CD4-positive, alpha-beta T cell (primary cell): ENCODE data around the gene OXSR1. TPM values are rescaled to one million over a fixed set of nuclear protein-coding genes. Genes with fewer than 3 reads are reported as not detected.

Experiments used
- ATAC-seq: fragments of 200-7000 bp; cut with Tn5 transposase; one replicate; pipeline ENCODE4 v1.10.0; 2022; ENCODE audit warnings: mild to moderate bottlenecking; ENCODE audit not compliant: poor library complexity
- CTCF ChIA-PET: fragments of 350-600 bp; sonication (Branson Sonifier 250); formaldehyde crosslinking; loops from one replicate; lab custom pipeline; 2021; ENCODE audit warnings: antibody characterized with exemption, inconsistent platforms; lab: Charles Lee
- POLR2A ChIA-PET: fragments of 350-600 bp; sonication (Branson Sonifier 250); formaldehyde crosslinking; loops from one replicate; lab custom pipeline; 2021; ENCODE audit warnings: antibody characterized with exemption, inconsistent platforms; lab: Charles Lee
- DNase-seq, 14 experiments: peaks; one replicate each; pipeline ENCODE4 v3.0.0-alpha.2; 2013 to 2020; ENCODE audit warnings: mixed read lengths in 2 of 14
- H3K27ac ChIP-seq, 2 donors: one replicate each; pipeline versions ENCODE4 v1.5.1 to v1.7.0; 2013; ENCODE audit warnings: low read length in 2 of 2, low read depth in 1 of 2, mild to moderate bottlenecking in 1 of 2
- H3K27me3 ChIP-seq, 2 experiments: 1 replicate in 1 of 2; 2 replicates in 1 of 2; pipeline versions ENCODE4 v1.6.1 to v1.7.0; 2013; ENCODE audit warnings: low read length in 2 of 2, control low read depth in 1 of 2, mild to moderate bottlenecking in 1 of 2, moderate library complexity in 1 of 2; ENCODE audit not compliant: insufficient read depth in 2 of 2, control insufficient read depth in 1 of 2
- H3K36me3 ChIP-seq: one replicate; pipeline ENCODE4 v1.6.1; 2013; ENCODE audit warnings: low read length, control low read depth; ENCODE audit not compliant: insufficient read depth
- H3K4me1 ChIP-seq: one replicate; pipeline ENCODE4 v1.6.1; 2013; ENCODE audit warnings: low read length, control low read depth; ENCODE audit not compliant: insufficient read depth
- H3K4me3 ChIP-seq: one replicate; pipeline ENCODE4 v1.5.1; 2013; ENCODE audit warnings: mild to moderate bottlenecking, low read length, moderate library complexity
- H3K9me3 ChIP-seq, 2 experiments: 1 replicate in 1 of 2; 2 replicates in 1 of 2; pipeline versions ENCODE4 v1.6.1 to v1.7.0; 2013; ENCODE audit warnings: low read length in 2 of 2, mild to moderate bottlenecking in 2 of 2, control low read depth in 1 of 2, moderate library complexity in 1 of 2; ENCODE audit not compliant: control insufficient read depth in 1 of 2, insufficient read depth in 1 of 2
- H3K27ac Mint-ChIP-seq: one replicate; pipeline ENCODE4 v1.8.0; 2020; ENCODE audit warnings: mixed read lengths
- H3K27me3 Mint-ChIP-seq: one replicate; pipeline ENCODE4 v1.8.0; 2021; ENCODE audit warnings: mixed read lengths
- H3K36me3 Mint-ChIP-seq: one replicate; pipeline ENCODE4 v1.8.0; 2021; ENCODE audit warnings: low read depth, mixed read lengths
- H3K4me1 Mint-ChIP-seq: one replicate; pipeline ENCODE4 v1.8.0; 2021; ENCODE audit warnings: low read depth, mixed read lengths
- H3K4me3 Mint-ChIP-seq: one replicate; pipeline ENCODE4 v1.8.0; 2020; ENCODE audit warnings: mild to moderate bottlenecking, mixed read lengths
- H3K9me3 Mint-ChIP-seq: one replicate; pipeline ENCODE4 v1.8.0; 2020; ENCODE audit warnings: mixed read lengths
- CTCF ChIP-seq: fragments of 200-600 bp; IDR thresholded peaks from one replicate; pipeline ENCODE4 v1.8.0; 2022; ENCODE audit warnings: antibody characterized with exemption, mild to moderate bottlenecking
- intact Hi-C, 2 experiments: fragments of 100-400 bp; cut with DNase I in 1 of 2; cut with micrococcal nuclease in 1 of 2; formaldehyde crosslinking; loops; one replicate each; pipeline versions ENCODE4 v1.15.1 to v1.9.0; 2023 to 2025; cut with DNase I, micrococcal nuclease
- total RNA-seq, 174 experiments: library from RNA in 2 of 174; stranded (reverse) in 2 of 174; gene quantifications; one replicate each; pipeline ENCODE4 v1.2.3 and lab custom pipeline; 2021 to 2026

OXSR1 gene
- total RNA-seq, 2 experiments from 2014 or later: 28.3 to 30.3 TPM

GRCh38 chr3:38141173-38141951 lies 24.0 kb upstream of the OXSR1 start:
- no peak for ATAC-seq
- CTCF ChIA-PET: no interaction called here
- Histone ChIP-seq H3K4me1 (peaks cover 39% of the 10 kb centered on the region), H3K36me3 (peaks cover 24% of the 10 kb centered on the region), H3K27ac (no peak overlapping the region), H3K4me3 (no peak overlapping the region), H3K9me3 (peaks cover 0 to 4% of the 10 kb centered on the region in 2 experiments), H3K27me3 (no peaks in the 10 kb centered on the region)
- POLR2A ChIA-PET: interaction anchor here (2.1 kb wide), 1 partner anchor 23 kb away, joined by 16 read pairs; the partner anchor contains the start of gene OXSR1
- Mint-ChIP-seq H3K36me3 (peaks cover 54% of the 10 kb centered on the region), H3K4me3 (peak overlapping the region; percentile 64), H3K27ac (peak overlapping the region; percentile 87), H3K9me3 (no peaks in the 10 kb centered on the region), H3K27me3 (no peaks in the 10 kb centered on the region), H3K4me1 (peaks cover 42% of the 10 kb centered on the region)
- TF ChIP-seq CTCF: no peak
- intact Hi-C loops: no loop called here
- DNase-seq: no peak

- ATAC-seq (no peak), DNase-seq (no peak)
- H3K27ac Mint-ChIP-seq: peak overlapping the region; percentile 43
- no peaks in the 10 kb centered on the region for H3K27me3 Mint-ChIP-seq
- peaks cover 0 to 9% of the 10 kb centered on the region in 2 experiments for H3K9me3 ChIP-seq
- intact Hi-C loops: no loop called here
- no peaks in the 10 kb centered on the region for H3K9me3 Mint-ChIP-seq
- H3K27me3 ChIP-seq: no peaks in the 10 kb centered on the region
- H3K36me3 ChIP-seq: peaks cover 24% of the 10 kb centered on the region
- ChIA-PET POLR2A (interaction anchor here (2.1 kb wide), 1 partner anchor 23 kb away, joined by 16 read pairs; the partner anchor contains the start of gene OXSR1), CTCF (interaction anchor here (0.6 kb wide), 1 partner anchor 26 kb away, joined by 4 read pairs; no protein-coding TSS in a partner anchor)
- peaks cover 41% of the 10 kb centered on the region for H3K4me1 Mint-ChIP-seq
- H3K4me3 ChIP-seq: no peak overlapping the region
- H3K4me1 ChIP-seq: peaks cover 38% of the 10 kb centered on the region
- no peak for TF ChIP-seq CTCF
- H3K27ac ChIP-seq: no peak overlapping the region
- peak overlapping the region; percentile 37 for H3K4me3 Mint-ChIP-seq
- peaks cover 53% of the 10 kb centered on the region for H3K36me3 Mint-ChIP-seq
Measured at GRCh38 chr3:38141952-38142273, 23.4 kb upstream of the OXSR1 start.

DNA sequence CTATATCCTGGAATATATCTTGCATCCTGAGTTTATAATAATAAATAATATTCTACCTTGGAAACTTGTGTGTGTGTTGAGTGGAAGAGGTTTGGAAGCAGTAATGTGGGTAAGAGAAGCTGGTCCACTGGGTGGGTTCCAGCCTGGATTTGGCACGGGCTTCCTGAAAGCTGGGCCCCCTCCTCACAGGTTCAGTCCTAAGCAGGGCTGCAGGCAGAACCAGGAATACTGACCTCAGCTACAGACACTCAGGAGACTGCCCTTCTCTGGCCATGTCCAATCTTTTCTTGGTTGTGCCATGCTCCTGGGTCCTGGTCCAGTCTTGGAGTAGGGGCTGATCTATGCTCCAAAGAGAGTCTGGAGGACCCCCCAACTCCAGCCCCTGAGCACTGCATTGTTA lies 22.4 kb upstream of the OXSR1 start:
- no peak for TF ChIP-seq CTCF
- H3K27me3 ChIP-seq: no peaks in the 10 kb centered on the region
- ChIA-PET CTCF (no interaction called here), POLR2A (interaction anchor here (2.1 kb wide), 1 partner anchor 22 kb away, joined by 16 read pairs; the partner anchor contains the start of gene OXSR1)
- peaks cover 34% of the 10 kb centered on the region for H3K4me1 Mint-ChIP-seq
- no peak overlapping the region for H3K27ac ChIP-seq
- intact Hi-C loops: no loop called here
- H3K4me3 ChIP-seq: no peak overlapping the region
- H3K4me3 Mint-ChIP-seq: no peak overlapping the region
- peaks cover 24% of the 10 kb centered on the region for H3K36me3 ChIP-seq
- H3K27me3 Mint-ChIP-seq: no peaks in the 10 kb centered on the region
- no peak overlapping the region for H3K27ac Mint-ChIP-seq
- no peaks in the 10 kb centered on the region for H3K9me3 Mint-ChIP-seq
- no peak for DNase-seq
- H3K4me1 ChIP-seq: peaks cover 32% of the 10 kb centered on the region
- peaks cover 51% of the 10 kb centered on the region for H3K36me3 Mint-ChIP-seq
- H3K9me3 ChIP-seq: peaks cover 0 to 17% of the 10 kb centered on the region in 2 experiments
- no peak for ATAC-seq
